Right atrium auricular region (tissue), 2 donors: ENCODE data around the gene ATRN. TPM values are rescaled to one million over a fixed set of nuclear protein-coding genes. Genes with fewer than 3 reads are reported as not detected.

ENCODE experiments used
- DNase-seq: peaks from one replicate; pipeline ENCODE4 v3.0.0-alpha.2; 2019; ENCODE audit warnings: low spot score
- H3K27ac ChIP-seq, 2 donors: fragments of 200-600 bp; sonication (generic); 1 replicate in 1 of 2; 2 replicates in 1 of 2; pipeline ENCODE4 v1.5.1; 2016 to 2019
- H3K27me3 ChIP-seq, 2 donors: fragments of 200-600 bp; sonication (generic); one replicate each; pipeline versions ENCODE4 v1.5.1 to v1.6.0; 2017 to 2019
- H3K36me3 ChIP-seq: fragments of 200-600 bp; sonication (generic); one replicate; pipeline ENCODE4 v1.5.1; 2016
- H3K4me1 ChIP-seq, 2 donors: fragments of 200-600 bp; sonication (generic); one replicate each; pipeline versions ENCODE4 v1.5.1 to v1.6.0; 2017 to 2019
- H3K4me3 ChIP-seq, 2 donors: fragments of 200-600 bp; sonication (generic); 1 replicate in 1 of 2; 2 replicates in 1 of 2; pipeline ENCODE4 v1.5.1; 2017 to 2019; ENCODE audit warnings: mild to moderate bottlenecking in 1 of 2, moderate library complexity in 1 of 2
- H3K9me3 ChIP-seq, 2 donors: fragments of 200-600 bp; sonication (generic); one replicate each; pipeline ENCODE4 v1.5.1; 2019
- CTCF ChIP-seq, 2 donors: fragments of 200-600 bp; sonication (generic); IDR thresholded peaks; one replicate each; pipeline ENCODE4 v1.5.1; 2019; ENCODE audit warnings: antibody characterized with exemption in 2 of 2
- total RNA-seq, 2 donors: library from RNA; depleted of rRNA; stranded (reverse); fragments of >200 nt; gene quantifications; one replicate each; pipeline ENCODE4 v1.1.0, GENCODE V29; 2016

The ATRN gene
- total RNA-seq, 2 donors from 2014 or later, result 22.5 to 28.1 TPM

- H3K27ac ChIP-seq, result no peak overlapping the region
- H3K36me3 ChIP-seq, result no peaks in the 10 kb centered on the region
- peaks cover 0 to 14% of the 10 kb centered on the region in 2 donors for H3K27me3 ChIP-seq
- H3K4me1 ChIP-seq, result peaks cover 0 to 10% of the 10 kb centered on the region in 2 donors
- TF ChIP-seq CTCF (IDR thresholded peaks at IDR 0.05), result no peak
- no peaks in the 10 kb centered on the region for H3K9me3 ChIP-seq
- no peak for DNase-seq
- H3K4me3 ChIP-seq, result no peak overlapping the region
Measured at GRCh38 chr20:3661060-3661813, 190.4 kb downstream of the ATRN start.

GRCh38 chr20:3661814-3662665 lies 191.2 kb downstream of the ATRN start:
- H3K27me3 ChIP-seq, result peaks cover 0 to 14% of the 10 kb centered on the region in 2 donors

GRCh38 chr20:3663031-3663701 lies 192.3 kb downstream of the ATRN start, which contains the start of gene GFRA4:
TSS of gene GFRA4 (minus strand) at chr20:3663399. CDS start at chr20:3663399, 0 bp downstream.
- no peak for DNase-seq
- H3K36me3 ChIP-seq, result no peaks in the 10 kb centered on the region
- no peak for TF ChIP-seq CTCF (IDR thresholded peaks at IDR 0.05)
- no peaks in the 10 kb centered on the region for H3K9me3 ChIP-seq
- H3K27ac ChIP-seq, result no peak within 1 kb of the TSS
- H3K4me1 ChIP-seq, result peaks cover 0 to 10% of the 10 kb centered on the region in 2 donors
- no peak within 1 kb of the TSS for H3K4me3 ChIP-seq
- peaks cover 0 to 14% of the 10 kb centered on the region in 2 donors for H3K27me3 ChIP-seq

More at GRCh38 chr20:3661814-3662665, 191.2 kb downstream of the ATRN start:
- no peak for TF ChIP-seq CTCF (IDR thresholded peaks at IDR 0.05)
- H3K36me3 ChIP-seq, result no peaks in the 10 kb centered on the region
- no peaks in the 10 kb centered on the region for H3K9me3 ChIP-seq
- peaks cover 0 to 10% of the 10 kb centered on the region in 2 donors for H3K4me1 ChIP-seq
- DNase-seq, result no peak
- H3K4me3 ChIP-seq, result no peak overlapping the region
- no peak overlapping the region for H3K27ac ChIP-seq

- DNase-seq, result no peak
Measured at GRCh38 chr20:3663858-3664257, 193.0 kb downstream of the ATRN start.

More at GRCh38 chr20:3663858-3664257, 193.0 kb downstream of the ATRN start:
- Histone ChIP-seq H3K27me3 (peaks cover 0 to 14% of the 10 kb centered on the region in 2 donors), H3K4me1 (peaks cover 0 to 10% of the 10 kb centered on the region in 2 donors), H3K36me3 (no peaks in the 10 kb centered on the region), H3K4me3 (no peak overlapping the region), H3K9me3 (no peaks in the 10 kb centered on the region), H3K27ac (no peak overlapping the region)
- no peak for TF ChIP-seq CTCF (IDR thresholded peaks at IDR 0.05)
